ENCODE results near the gene MEOX1.
A peak's percentile ranks its signal among the peaks of the same experiment; 100 is the strongest.
"Not testable (repeated sequence)": the region's sequence is repeated elsewhere in the genome, so short reads cannot be mapped to it uniquely, and the experiment has no call there.

MEOX1 gene

DNA sequence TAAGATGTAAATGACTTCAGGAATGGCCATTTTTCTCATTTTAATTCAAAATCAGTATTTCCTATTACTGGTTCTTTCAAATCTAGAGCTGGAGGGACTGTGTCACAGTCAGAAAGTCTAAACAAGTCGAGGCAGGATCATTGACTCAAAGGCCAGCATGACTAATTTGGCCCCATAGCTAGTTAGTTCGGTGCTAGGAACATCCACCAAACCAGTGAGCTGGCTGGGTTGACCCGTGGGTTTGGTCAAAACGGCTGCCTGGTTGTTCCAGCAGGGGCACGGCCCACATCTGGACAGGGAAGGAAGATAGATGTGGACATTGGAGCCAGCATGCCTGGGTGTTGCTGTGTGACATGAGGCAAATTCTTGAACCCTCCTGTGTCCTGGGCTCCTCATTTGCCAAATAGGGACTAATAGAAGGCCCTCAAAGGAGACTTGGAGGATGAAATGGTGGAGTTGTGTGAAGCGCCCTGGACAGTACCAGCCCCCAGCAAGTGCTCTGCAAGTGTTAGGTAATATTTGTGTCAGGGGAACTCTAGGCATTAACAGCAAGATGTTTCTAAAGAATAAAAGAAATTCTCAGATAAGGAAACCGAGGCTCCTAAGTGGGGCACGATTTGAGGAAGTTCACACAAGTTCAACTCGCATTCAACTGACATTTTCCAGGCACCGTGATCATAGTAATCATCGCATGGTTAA lies 46.2 kb downstream of the MEOX1 start:
- DNase-seq = no peak

GRCh38 chr17:43614561-43614960 lies 47.2 kb downstream of the MEOX1 start:
- no peak for DNase-seq

DNA sequence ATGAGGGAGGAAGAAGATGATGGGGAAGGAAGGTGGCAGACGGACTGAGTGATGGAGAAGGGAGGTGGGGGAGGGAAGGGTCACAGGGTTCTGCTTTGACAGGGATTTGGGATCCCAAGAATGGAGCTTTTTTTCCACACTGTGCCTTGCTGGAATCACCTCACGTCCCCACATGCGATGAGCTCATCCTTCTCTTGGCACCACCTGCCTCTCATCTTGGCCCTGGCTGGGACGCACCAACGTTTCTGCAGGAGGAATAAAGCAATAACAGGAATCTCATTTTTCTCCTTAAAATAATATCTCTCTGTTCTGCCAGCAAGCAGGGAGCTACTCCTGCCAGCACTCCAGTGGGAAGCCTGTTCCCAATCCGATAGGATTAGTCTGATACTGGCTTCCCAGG lies 47.8 kb downstream of the MEOX1 start:
- no peak for DNase-seq

DNA sequence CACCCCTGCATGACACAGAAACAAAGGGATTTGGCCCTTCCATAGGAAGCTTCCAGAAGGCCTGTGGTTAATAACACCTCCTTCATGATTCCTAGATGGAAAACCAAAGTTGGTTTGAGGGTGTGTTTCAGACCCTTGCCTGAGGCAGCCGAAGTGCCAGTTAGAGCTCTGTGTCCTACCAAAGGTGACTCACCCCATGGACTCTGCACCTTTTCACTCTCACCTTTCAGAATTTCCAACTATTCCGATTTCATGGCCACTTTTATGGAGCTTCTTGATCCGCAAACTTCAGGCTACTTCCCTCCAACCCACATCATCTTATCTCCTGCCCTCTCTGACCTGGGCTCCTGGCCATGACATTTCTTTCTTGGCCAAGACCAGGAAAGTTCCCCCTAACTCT lies 49.2 kb downstream of the MEOX1 start:
- DNase-seq = no peak

- DNase-seq = no peak
These were observed 50.3 kb downstream of the MEOX1 start for GRCh38 chr17:43611230-43611969.

DNA sequence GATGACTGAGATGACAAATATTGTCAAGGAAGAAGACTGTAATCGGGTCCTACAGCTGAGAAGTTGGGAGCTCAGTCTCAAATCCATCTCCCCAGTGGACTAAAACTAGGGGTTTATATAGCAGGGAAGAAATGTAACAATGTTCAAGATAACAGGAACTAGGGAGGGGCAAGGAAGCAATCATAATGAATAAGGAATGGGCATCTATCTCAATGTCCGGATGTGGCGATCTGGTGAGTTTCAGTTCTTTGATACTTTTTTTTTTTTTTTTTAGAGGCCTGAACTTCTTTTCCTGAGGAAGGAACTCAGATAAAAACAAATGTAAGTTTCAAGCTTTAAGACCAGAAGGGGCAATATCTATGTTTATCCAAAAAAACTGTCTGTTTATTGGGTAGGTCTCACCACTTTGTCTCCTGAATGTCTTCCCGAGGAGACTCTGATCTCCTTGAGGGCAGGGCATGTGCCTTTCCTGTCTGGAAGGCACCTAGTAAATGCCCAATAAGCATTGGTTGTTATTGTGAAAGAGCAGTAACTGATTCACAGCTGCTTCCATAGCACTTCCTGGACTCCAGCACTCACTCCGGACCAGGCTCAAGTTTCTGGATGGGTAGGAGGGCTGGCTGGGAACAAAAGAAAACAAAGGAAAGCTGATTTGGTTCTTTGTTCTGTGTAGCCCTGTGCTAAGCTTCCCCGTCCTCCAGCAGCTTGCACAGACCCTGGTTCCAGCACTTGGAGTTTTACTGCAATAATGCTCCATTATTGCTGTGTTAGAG lies 51.9 kb downstream of the MEOX1 start:
- no peak for DNase-seq

DNA sequence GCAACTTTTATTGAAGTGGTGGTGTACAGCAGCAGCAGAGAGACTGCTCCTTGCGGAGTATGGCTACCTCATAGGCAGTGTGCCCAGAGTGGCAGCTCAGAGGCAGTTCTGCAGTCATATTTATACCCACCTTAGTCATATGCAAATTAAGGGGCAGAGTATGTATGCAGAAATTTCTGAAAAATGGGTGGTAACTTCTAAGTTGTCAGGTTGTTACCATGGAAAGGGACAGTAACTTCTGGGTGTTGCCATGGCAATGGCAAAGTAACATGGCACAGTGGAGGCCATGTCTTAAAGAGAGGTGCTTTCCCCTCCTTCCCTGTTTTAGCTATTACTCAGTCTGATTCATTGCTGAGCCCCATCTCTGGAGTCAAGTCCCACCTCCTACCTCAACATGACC lies 53.4 kb downstream of the MEOX1 start:
- DNase-seq = peak; percentile 8

DNA sequence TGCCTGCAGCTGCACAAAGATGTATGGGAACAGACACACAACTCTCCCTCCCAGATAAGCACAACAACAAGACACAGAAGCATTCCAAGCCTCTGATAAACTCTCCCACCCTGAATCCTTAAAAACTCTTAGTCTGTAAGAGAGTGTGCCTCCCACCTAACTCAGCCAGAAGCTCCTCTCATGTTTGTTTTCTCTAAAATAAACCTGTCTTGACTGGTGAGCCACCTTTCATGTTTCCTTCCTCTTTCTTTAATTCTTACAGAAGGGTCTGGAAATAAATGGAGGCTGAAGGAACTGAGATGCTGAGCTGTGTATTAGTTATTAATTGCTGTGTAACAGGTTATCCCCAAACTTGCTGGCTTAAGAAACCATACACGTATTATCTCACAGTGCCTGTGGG lies 57.2 kb downstream of the MEOX1 start:
- no peak for DNase-seq

DNA sequence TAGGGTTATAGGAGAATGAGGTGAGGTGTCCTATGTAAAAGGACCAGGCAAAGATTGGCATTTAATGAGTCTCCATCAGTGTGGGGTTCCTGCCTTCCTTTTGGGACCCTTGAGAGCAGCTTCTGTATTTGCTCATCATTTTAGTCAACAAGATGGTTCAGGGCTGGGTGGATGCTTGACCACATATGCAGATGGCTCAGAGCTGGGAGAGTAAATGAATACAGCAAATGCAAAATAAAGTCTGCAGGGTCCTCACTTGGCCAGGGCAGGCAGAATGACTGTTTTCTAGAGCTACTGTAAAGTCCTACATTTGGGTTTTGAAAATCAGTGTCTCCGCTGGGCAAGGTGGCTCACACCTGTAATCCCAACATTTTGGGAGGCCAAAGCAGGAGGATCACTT lies 58.4 kb downstream of the MEOX1 start:
- DNase-seq = no peak

DNA sequence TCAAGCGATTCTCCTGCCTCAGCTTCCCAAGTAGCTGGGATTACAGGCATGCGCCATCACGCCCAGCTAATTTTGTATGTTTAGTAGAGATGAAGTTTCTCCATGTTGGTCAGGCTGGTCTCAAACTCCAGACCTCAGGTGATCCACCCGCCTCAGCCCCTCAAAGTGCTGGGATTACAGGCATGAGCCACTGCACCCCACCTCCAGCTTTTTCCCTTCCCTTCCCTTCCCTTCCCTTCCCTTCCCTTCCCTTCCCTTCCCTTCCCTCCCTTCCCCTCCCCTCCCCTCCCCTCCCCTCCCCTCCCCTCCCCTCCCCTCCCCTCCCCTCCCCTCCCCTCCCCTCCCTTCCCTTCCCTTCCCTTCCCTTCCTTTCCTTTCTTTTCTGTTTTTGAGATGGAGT lies 59.2 kb downstream of the MEOX1 start:
- not testable (repeated sequence) for DNase-seq

- no peak for DNase-seq
These were observed 60.3 kb downstream of the MEOX1 start for GRCh38 chr17:43601280-43602039.

DNA sequence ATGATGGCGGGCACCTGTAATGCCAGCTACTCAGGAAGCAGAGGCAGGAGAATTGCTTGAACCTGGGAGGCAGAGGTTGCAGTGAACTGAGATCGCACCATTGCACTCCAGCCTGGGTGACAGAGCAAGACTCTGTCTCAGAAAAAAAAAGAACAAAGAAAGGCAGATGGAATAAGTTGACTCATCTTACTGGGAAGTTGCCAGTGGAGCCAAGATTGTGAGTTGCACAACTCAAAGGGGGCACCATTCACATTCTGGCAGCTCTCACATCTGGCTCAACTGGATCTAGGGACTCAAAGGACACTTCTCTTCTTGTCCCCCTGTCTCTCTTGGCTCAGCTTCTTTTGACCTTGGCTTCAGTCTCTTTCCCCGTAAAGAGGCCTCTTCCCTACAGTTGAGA lies 61.9 kb downstream of the MEOX1 start:
- peak; percentile 40 for DNase-seq

GRCh38 chr17:43599046-43599395 lies 62.7 kb downstream of the MEOX1 start:
- DNase-seq = no peak

GRCh38 chr17:43598357-43599045 lies 63.2 kb downstream of the MEOX1 start:
- DNase-seq = no peak

GRCh38 chr17:43597624-43598356 lies 63.9 kb downstream of the MEOX1 start:
- DNase-seq = no peak

DNA sequence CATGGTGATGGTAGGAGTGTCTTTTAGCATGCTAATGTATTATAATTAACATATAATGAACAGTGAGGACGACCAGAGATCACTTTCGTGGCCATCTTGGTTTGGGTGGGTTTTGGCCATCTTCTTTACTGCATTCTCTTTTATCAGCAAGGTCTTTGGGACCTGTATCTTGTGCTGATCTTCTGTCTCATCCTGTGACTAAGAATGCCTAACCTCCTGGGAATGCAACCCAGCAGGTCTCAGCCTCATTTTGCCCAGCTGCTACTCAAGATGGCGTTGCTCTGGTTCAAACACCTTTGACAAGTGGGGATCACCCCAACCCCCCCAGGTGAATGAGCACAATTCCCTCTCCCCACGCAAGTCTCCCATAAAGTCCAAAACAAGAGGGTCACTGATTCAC lies 66.3 kb downstream of the MEOX1 start:
- no peak for DNase-seq

DNA sequence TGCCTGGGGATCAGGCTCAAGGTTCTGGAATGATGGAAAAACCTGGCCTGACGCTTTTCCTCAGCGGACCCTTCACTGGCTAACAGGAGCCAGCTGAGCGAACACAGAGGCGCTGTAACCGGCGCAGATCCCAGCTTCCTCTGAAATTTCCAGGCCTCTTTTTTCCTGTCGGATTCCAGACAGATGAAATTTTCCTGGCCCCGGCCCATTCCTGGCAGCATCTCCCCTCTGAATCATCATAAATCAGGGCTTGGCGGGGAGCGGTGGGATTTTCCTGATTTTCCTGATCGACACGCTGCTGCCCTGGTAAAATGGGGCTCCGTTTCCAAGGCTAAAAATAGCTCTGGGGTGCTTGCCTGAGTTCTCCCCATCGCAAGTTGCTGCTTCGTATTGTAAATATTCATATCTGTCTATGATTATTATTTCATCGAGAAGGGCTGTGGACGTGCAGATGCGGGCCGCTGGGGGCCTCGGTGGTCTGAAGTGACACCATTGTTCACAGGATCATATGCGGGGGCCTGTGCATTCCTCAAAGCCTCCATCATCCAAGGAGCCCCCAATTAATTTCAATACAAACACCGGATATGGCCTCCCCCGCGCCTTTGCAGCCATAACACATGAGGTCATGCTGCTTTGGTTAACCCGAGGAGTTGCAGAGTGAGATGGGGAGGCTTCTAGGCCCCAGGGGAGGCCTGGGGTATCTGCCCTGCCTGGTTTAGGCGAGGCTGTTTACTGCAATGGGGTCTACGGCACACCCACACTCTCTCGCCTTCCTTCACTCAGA lies 69.8 kb downstream of the MEOX1 start:
- peak; percentile 92 for DNase-seq

GRCh38 chr17:43591001-43591400 lies 70.7 kb downstream of the MEOX1 start:
- DNase-seq = no peak
